GDM1 (cell line): ENCODE measurements around the gene AHCYL2.
"Not testable (repeated sequence)": the region's sequence is repeated elsewhere in the genome, so short reads cannot be mapped to it uniquely, and the experiment has no call there.

ENCODE experiments used
- DNase-seq: peaks from one replicate; lab custom pipeline; 2025; lab: John Stamatoyannopoulos, UW

AHCYL2 gene

GRCh38 chr7:129454249-129454551 is 229.4 kb downstream of the AHCYL2 start:
- no peak for DNase-seq

GRCh38 chr7:129456421-129456820 is 231.6 kb downstream of the AHCYL2 start:
- no peak for DNase-seq

- DNase-seq, result no peak
Observed at GRCh38 chr7:129457101-129457500, 232.3 kb downstream of the AHCYL2 start.

GRCh38 chr7:129458171-129458570 is 233.3 kb downstream of the AHCYL2 start:
- no peak for DNase-seq

GRCh38 chr7:129461809-129462208 is 237.0 kb downstream of the AHCYL2 start:
- no peak for DNase-seq

- no peak for DNase-seq
Observed at GRCh38 chr7:129462420-129462819, 237.6 kb downstream of the AHCYL2 start.

GRCh38 chr7:129464194-129464593 is 239.4 kb downstream of the AHCYL2 start:
- DNase-seq, result no peak

- DNase-seq, result no peak
Observed at GRCh38 chr7:129465080-129465479, 240.2 kb downstream of the AHCYL2 start.

GRCh38 chr7:129466796-129467195 is 242.0 kb downstream of the AHCYL2 start:
- no peak for DNase-seq

GRCh38 chr7:129468087-129468486 is 243.3 kb downstream of the AHCYL2 start:
- DNase-seq, result no peak

GRCh38 chr7:129468547-129468946 is 243.7 kb downstream of the AHCYL2 start:
- DNase-seq, result no peak

- no peak for DNase-seq
Observed at GRCh38 chr7:129469930-129470329, 245.1 kb downstream of the AHCYL2 start.

- no peak for DNase-seq
Observed at GRCh38 chr7:129470411-129470810, 245.6 kb downstream of the AHCYL2 start.

GRCh38 chr7:129471402-129471827 is 246.6 kb downstream of the AHCYL2 start:
- DNase-seq, result no peak

- not testable (repeated sequence) for DNase-seq
Observed at GRCh38 chr7:129475931-129476330, 251.1 kb downstream of the AHCYL2 start.

- DNase-seq, result not testable (repeated sequence)
Observed at GRCh38 chr7:129476398-129476797, 251.6 kb downstream of the AHCYL2 start.
